ENCODE data around the gene PRR14L. TPM values are rescaled to one million over a fixed set of nuclear protein-coding genes. Genes with fewer than 3 reads are reported as not detected.

The PRR14L gene
- total RNA-seq, 2 experiments from 2014 or later, result 45.2 to 45.6 TPM

Other genes starting within 250 kb of the PRR14L start
- 10 to 100 TPM; 53.1 to 53.9 TPM for gene PISD, start 87.9 kb downstream of the PRR14L start, total RNA-seq
- gene DEPDC5, start 3.9 kb upstream of the PRR14L start, total RNA-seq, result 10 to 100 TPM; 35.1 to 38.2 TPM
- 100 to 1,000 TPM; 199 to 223 TPM for gene YWHAH, start 194.4 kb upstream of the PRR14L start, total RNA-seq